ENCODE measurements around the gene ZC3H14.

Gene ZC3H14

GRCh38 chr14:88611878-88612277 is 49.0 kb downstream of the ZC3H14 start:
- DNase-seq = no peak

GRCh38 chr14:88612981-88613380 is 50.1 kb downstream of the ZC3H14 start:
- no peak for DNase-seq

- DNase-seq = no peak
Measured at GRCh38 chr14:88613552-88614010, 50.7 kb downstream of the ZC3H14 start.

- DNase-seq = no peak
Measured at GRCh38 chr14:88614218-88614907, 51.5 kb downstream of the ZC3H14 start.

- no peak for DNase-seq
Measured at GRCh38 chr14:88616697-88617096, 53.9 kb downstream of the ZC3H14 start.

GRCh38 chr14:88617479-88617878 is 54.6 kb downstream of the ZC3H14 start:
- DNase-seq = no peak

GRCh38 chr14:88618476-88618875 is 55.6 kb downstream of the ZC3H14 start:
- no peak for DNase-seq

GRCh38 chr14:88621100-88621499 is 58.3 kb downstream of the ZC3H14 start:
- no peak for DNase-seq

- DNase-seq = no peak
Measured at GRCh38 chr14:88625671-88626070, 62.8 kb downstream of the ZC3H14 start.

- no peak for DNase-seq
Measured at GRCh38 chr14:88628033-88628432, 65.2 kb downstream of the ZC3H14 start.

GRCh38 chr14:88628462-88628861 is 65.6 kb downstream of the ZC3H14 start:
- DNase-seq = no peak

- no peak for DNase-seq
Measured at GRCh38 chr14:88630565-88630964, 67.7 kb downstream of the ZC3H14 start.

GRCh38 chr14:88631091-88631490 is 68.3 kb downstream of the ZC3H14 start:
- DNase-seq = no peak

GRCh38 chr14:88632512-88632911 is 69.7 kb downstream of the ZC3H14 start:
- DNase-seq = no peak

- DNase-seq = no peak
Measured at GRCh38 chr14:88639221-88639620, 76.4 kb downstream of the ZC3H14 start.

- DNase-seq = no peak
Measured at GRCh38 chr14:88660056-88660455, 97.2 kb downstream of the ZC3H14 start.

GRCh38 chr14:88667555-88668273 is 104.9 kb downstream of the ZC3H14 start:
- peak; percentile 16 for DNase-seq

- DNase-seq = no peak
Measured at GRCh38 chr14:88668448-88669116, 105.7 kb downstream of the ZC3H14 start.

GRCh38 chr14:88669346-88669745 is 106.5 kb downstream of the ZC3H14 start:
- DNase-seq = no peak

Measured in NCI-H1092 (cell line).